GM06990 (cell line): ENCODE results near the gene BTNL8.

ENCODE experiments used
- DNase-seq: peaks from one replicate; pipeline ENCODE4 v3.0.0-alpha.2; 2011; ENCODE audit not compliant: insufficient read length; ENCODE audit errors: extremely low read depth
- H3K27me3 ChIP-seq: replicated peaks from 2 replicates; pipeline ENCODE4 v1.6.0; 2011; ENCODE audit warnings: low read length; ENCODE audit not compliant: control insufficient read depth, insufficient read depth
- H3K36me3 ChIP-seq: 2 replicates; pipeline ENCODE4 v1.5.1; 2011; ENCODE audit warnings: low read length; ENCODE audit not compliant: control insufficient read depth, insufficient read depth
- H3K4me3 ChIP-seq: replicated peaks from 2 replicates; pipeline ENCODE4 v1.5.1; 2011; ENCODE audit warnings: low read depth, mild to moderate bottlenecking, control low read depth, low read length
- CTCF ChIP-seq: IDR thresholded peaks from 2 replicates; pipeline ENCODE4 v1.5.1; 2011; ENCODE audit warnings: low read length, control low read depth, mild to moderate bottlenecking, inconsistent platforms; ENCODE audit not compliant: insufficient read depth, poor library complexity, severe bottlenecking

Gene BTNL8

DNA sequence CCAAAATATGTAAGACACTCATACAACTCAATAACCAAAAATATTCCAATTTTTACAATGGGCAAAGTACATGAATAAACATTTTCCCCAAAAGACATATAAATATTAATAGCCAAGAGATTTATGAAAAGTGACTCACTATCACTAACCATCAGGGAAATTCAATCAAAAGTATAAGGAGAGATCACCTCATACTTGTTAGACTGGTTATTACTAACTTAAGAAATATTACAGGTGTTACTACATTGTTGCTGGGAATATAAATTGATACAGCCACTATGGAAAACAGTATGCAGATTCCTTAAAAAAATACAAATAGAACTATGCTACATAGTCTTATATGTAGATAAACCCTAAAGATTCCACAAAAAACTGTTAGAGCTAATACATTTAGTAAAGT lies 21.8 kb downstream of the BTNL8 start:
- Histone ChIP-seq H3K4me3 (no peak overlapping the region), H3K36me3 (no peaks in the 10 kb centered on the region), H3K27me3 (no peaks in the 10 kb centered on the region)
- TF ChIP-seq CTCF: no peak
- DNase-seq: no peak

DNA sequence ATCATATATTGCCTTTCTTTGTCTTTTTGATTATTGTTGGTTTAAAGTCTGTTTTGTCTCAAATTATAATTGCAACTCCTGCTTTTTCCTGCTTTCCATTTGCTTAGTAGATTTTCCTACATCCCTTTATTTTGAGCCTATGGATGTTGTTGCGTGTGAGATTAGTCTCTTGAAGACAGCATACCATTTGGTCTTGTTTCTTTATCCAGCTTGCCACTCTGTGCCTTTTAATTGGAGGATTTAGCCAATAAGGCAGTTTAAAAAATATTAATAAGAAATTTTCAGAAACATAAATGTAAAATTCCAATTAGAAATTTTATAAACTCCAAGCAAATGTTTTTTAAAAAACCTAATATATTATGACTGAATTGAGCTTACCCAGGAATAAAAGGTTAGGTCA lies 24.0 kb downstream of the BTNL8 start:
- DNase-seq: no peak
- Histone ChIP-seq H3K36me3 (no peaks in the 10 kb centered on the region), H3K27me3 (no peaks in the 10 kb centered on the region), H3K4me3 (no peak overlapping the region)
- TF ChIP-seq CTCF: no peak

GRCh38 chr5:180932660-180933059 lies 33.7 kb downstream of the BTNL8 start:
- no peaks in the 10 kb centered on the region for H3K27me3 ChIP-seq
- no peaks in the 10 kb centered on the region for H3K36me3 ChIP-seq
- H3K4me3 ChIP-seq: no peak overlapping the region
- DNase-seq: no peak
- no peak for TF ChIP-seq CTCF

GRCh38 chr5:180935203-180935602 lies 36.2 kb downstream of the BTNL8 start:
- Histone ChIP-seq H3K27me3 (no peaks in the 10 kb centered on the region), H3K4me3 (no peak overlapping the region), H3K36me3 (no peaks in the 10 kb centered on the region)
- no peak for TF ChIP-seq CTCF
- DNase-seq: no peak

GRCh38 chr5:180938294-180938693 lies 39.3 kb downstream of the BTNL8 start:
- Histone ChIP-seq H3K27me3 (no peaks in the 10 kb centered on the region), H3K4me3 (no peak overlapping the region), H3K36me3 (no peaks in the 10 kb centered on the region)
- DNase-seq: no peak
- TF ChIP-seq CTCF: no peak

DNA sequence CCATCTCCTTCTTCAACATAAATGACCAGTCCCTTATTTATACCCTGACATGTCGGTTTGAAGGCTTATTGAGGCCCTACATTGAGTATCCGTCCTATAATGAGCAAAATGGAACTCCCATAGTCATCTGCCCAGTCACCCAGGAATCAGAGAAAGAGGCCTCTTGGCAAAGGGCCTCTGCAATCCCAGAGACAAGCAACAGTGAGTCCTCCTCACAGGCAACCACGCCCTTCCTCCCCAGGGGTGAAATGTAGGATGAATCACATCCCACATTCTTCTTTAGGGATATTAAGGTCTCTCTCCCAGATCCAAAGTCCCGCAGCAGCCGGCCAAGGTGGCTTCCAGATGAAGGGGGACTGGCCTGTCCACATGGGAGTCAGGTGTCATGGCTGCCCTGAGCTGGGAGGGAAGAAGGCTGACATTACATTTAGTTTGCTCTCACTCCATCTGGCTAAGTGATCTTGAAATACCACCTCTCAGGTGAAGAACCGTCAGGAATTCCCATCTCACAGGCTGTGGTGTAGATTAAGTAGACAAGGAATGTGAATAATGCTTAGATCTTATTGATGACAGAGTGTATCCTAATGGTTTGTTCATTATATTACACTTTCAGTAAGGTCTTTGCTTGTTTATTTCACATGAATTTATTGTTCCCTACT lies 51.5 kb downstream of the BTNL8 start:
- no peaks in the 10 kb centered on the region for H3K36me3 ChIP-seq
- no peak for DNase-seq
- no peak for TF ChIP-seq CTCF
- H3K27me3 ChIP-seq: no peaks in the 10 kb centered on the region
- no peak overlapping the region for H3K4me3 ChIP-seq
